Measurements from ENCODE around the gene ERLEC1. TPM values are rescaled to one million over a fixed set of nuclear protein-coding genes. Genes with fewer than 3 reads are reported as not detected.
A peak's percentile ranks its signal among the peaks of the same experiment; 100 is the strongest.
"Not testable (repeated sequence)": the region's sequence is repeated elsewhere in the genome, so short reads cannot be mapped to it uniquely, and the experiment has no call there.

ERLEC1 gene
- total and polyA plus RNA-seq, 2 donors: 32.8 to 34.4 TPM

DNA sequence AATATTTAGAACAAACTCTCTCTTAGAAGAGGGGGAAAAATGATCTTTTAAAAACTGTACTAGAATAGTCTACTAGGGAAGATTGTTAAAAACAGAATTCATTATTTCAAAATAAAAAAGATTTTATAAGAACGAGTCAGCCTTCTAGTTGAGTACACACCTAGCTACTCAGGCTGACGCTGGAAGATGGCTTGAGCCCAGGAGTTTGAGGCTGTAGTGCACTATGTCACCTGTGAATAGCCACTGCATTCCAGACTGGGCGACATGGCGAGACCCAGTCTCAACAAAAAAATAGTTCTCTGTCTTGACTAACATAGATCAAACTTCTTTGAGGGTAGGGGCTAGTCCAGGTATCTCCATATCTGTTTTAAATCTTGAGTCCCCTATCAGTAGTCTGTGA is 33.9 kb downstream of the ERLEC1 start:
- Histone ChIP-seq H3K4me1 (ENCODE audit: control insufficient read depth in 2 of 2, insufficient read depth in 2 of 2, low read length in 2 of 2) (no peaks in the 10 kb centered on the region), H3K27ac (ENCODE audit: low read depth in 1 of 2, low read length in 1 of 2) (no peak overlapping the region), H3K36me3 (ENCODE audit: control insufficient read depth in 2 of 2, insufficient read depth in 2 of 2, low read length in 1 of 2) (peaks cover 11 to 24% of the 10 kb centered on the region in 2 donors), H3K27me3 (ENCODE audit: control insufficient read depth in 2 of 2, insufficient read depth in 1 of 2, low read length in 1 of 2) (no peaks in the 10 kb centered on the region), H3K9me3 (ENCODE audit: control insufficient read depth in 2 of 2, insufficient read depth in 1 of 2, low read length in 1 of 2) (no peaks in the 10 kb centered on the region), H3K4me3 (ENCODE audit: low read length in 2 of 2) (no peak overlapping the region)
- DNase-seq (ENCODE audit: low read depth in 6 of 9, low spot score in 9 of 9): no peak
- WGBS: 99% methylated on average over 4 of the region's 4 CpGs

DNA sequence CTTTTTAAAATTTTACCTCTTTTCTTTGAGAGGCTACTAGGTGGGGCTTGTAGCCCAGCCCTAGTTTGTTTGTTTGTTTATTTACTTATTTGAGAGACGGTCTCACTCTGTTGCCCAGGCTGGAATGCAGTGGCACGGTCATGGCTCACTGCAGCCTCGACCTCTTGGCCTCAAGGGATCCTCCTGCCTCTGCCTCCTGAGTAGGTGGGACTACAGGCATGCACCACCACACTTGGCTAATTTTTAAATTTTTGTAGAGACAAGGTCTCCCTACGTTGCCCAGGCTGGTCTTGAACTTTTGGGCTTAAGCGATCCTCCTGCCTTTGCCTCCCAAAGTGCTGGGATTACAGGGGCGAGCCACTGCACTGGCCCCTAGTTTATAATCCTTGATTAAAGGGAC is 35.0 kb downstream of the ERLEC1 start:
- Histone ChIP-seq H3K27me3 (ENCODE audit: control insufficient read depth in 2 of 2, insufficient read depth in 1 of 2, low read length in 1 of 2) (no peaks in the 10 kb centered on the region), H3K4me1 (ENCODE audit: control insufficient read depth in 2 of 2, insufficient read depth in 2 of 2, low read length in 2 of 2) (no peaks in the 10 kb centered on the region), H3K9me3 (ENCODE audit: control insufficient read depth in 2 of 2, insufficient read depth in 1 of 2, low read length in 1 of 2) (no peaks in the 10 kb centered on the region), H3K27ac (ENCODE audit: low read depth in 1 of 2, low read length in 1 of 2) (no peak overlapping the region), H3K36me3 (ENCODE audit: control insufficient read depth in 2 of 2, insufficient read depth in 2 of 2, low read length in 1 of 2) (peaks cover 8 to 20% of the 10 kb centered on the region in 2 donors), H3K4me3 (ENCODE audit: low read length in 2 of 2) (no peak overlapping the region)
- no peak for DNase-seq (ENCODE audit: low read depth in 6 of 9, low spot score in 9 of 9)
- WGBS: 91% methylated on average over 6 of the region's 6 CpGs

- WGBS: 95% methylated on average over 9 of the region's 9 CpGs
- H3K4me3 ChIP-seq (ENCODE audit: low read length in 2 of 2); H3K27ac ChIP-seq (ENCODE audit: low read depth in 1 of 2, low read length in 1 of 2); H3K4me1 ChIP-seq (ENCODE audit: control insufficient read depth in 2 of 2, insufficient read depth in 2 of 2, low read length in 2 of 2); H3K9me3 ChIP-seq (ENCODE audit: control insufficient read depth in 2 of 2, insufficient read depth in 1 of 2, low read length in 1 of 2); H3K27me3 ChIP-seq (ENCODE audit: control insufficient read depth in 2 of 2, insufficient read depth in 1 of 2, low read length in 1 of 2): not testable (repeated sequence)
- H3K36me3 ChIP-seq (ENCODE audit: control insufficient read depth in 2 of 2, insufficient read depth in 2 of 2, low read length in 1 of 2): peaks cover 8 to 11% of the 10 kb centered on the region in 2 donors
- peak in 3 of 9 donors; percentile 3 to 16 (median 10) for DNase-seq (ENCODE audit: low read depth in 6 of 9, low spot score in 9 of 9)
These were observed 36.8 kb downstream of the ERLEC1 start for GRCh38 chr2:53823639-53824038.

- 94% methylated on average over 1 of the region's 1 CpG for WGBS
- Histone ChIP-seq H3K9me3 (ENCODE audit: control insufficient read depth in 2 of 2, insufficient read depth in 1 of 2, low read length in 1 of 2) (no peaks in the 10 kb centered on the region), H3K4me3 (ENCODE audit: low read length in 2 of 2) (no peak overlapping the region), H3K27ac (ENCODE audit: low read depth in 1 of 2, low read length in 1 of 2) (no peak overlapping the region), H3K4me1 (ENCODE audit: control insufficient read depth in 2 of 2, insufficient read depth in 2 of 2, low read length in 2 of 2) (no peaks in the 10 kb centered on the region), H3K27me3 (ENCODE audit: control insufficient read depth in 2 of 2, insufficient read depth in 1 of 2, low read length in 1 of 2) (no peaks in the 10 kb centered on the region), H3K36me3 (ENCODE audit: control insufficient read depth in 2 of 2, insufficient read depth in 2 of 2, low read length in 1 of 2) (peaks cover 0 to under 1% of the 10 kb centered on the region in 2 donors)
- DNase-seq (ENCODE audit: low read depth in 6 of 9, low spot score in 9 of 9): no peak
These were observed 39.2 kb downstream of the ERLEC1 start for GRCh38 chr2:53826030-53826410.

DNA sequence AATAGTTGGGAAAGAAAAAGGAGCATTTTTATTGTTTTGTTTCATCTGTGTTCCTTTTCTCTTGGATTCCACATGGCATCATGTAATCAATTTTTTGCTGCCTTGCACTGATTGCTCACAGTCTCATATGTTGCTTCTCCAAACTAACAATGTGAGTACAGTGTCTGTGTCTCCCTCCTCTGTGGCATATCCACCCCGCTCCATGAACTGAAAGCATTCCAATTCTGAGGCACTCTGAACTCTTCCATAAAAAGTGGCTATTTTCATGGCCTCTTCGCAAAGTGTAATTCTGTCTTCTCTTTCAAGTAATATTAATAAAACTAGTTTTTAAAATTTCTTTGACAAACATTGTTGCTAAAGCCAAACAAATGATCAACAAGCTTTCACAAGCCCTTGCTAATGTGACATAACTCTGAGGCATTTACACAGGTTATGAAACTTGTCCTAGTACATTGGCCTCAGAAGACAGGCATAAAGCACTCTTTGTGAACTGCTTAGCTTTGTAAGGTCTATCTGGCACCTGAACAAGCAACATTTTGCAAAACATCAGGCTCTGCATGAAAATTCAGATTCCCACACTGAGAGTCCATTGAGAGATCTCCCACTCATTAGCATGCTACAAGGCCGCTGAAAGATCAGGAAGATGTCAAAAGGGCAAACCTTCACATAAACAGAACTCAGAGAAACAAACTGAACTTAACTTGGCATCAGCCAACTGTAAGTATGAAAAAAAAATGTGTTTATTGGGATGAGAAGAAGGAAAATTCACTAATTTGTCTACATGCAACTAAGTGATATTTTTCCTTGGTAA is 39.9 kb downstream of the ERLEC1 start:
- no peaks in the 10 kb centered on the region for H3K36me3 ChIP-seq (ENCODE audit: control insufficient read depth in 2 of 2, insufficient read depth in 2 of 2, low read length in 1 of 2)
- 86% methylated on average over 3 of the region's 3 CpGs for WGBS
- no peaks in the 10 kb centered on the region for H3K27me3 ChIP-seq (ENCODE audit: control insufficient read depth in 2 of 2, insufficient read depth in 1 of 2, low read length in 1 of 2)
- no peaks in the 10 kb centered on the region for H3K4me1 ChIP-seq (ENCODE audit: control insufficient read depth in 2 of 2, insufficient read depth in 2 of 2, low read length in 2 of 2)
- H3K9me3 ChIP-seq (ENCODE audit: control insufficient read depth in 2 of 2, insufficient read depth in 1 of 2, low read length in 1 of 2): no peaks in the 10 kb centered on the region
- no peak for DNase-seq (ENCODE audit: low read depth in 6 of 9, low spot score in 9 of 9)
- H3K4me3 ChIP-seq (ENCODE audit: low read length in 2 of 2): no peak overlapping the region
- H3K27ac ChIP-seq (ENCODE audit: low read depth in 1 of 2, low read length in 1 of 2): no peak overlapping the region

DNA sequence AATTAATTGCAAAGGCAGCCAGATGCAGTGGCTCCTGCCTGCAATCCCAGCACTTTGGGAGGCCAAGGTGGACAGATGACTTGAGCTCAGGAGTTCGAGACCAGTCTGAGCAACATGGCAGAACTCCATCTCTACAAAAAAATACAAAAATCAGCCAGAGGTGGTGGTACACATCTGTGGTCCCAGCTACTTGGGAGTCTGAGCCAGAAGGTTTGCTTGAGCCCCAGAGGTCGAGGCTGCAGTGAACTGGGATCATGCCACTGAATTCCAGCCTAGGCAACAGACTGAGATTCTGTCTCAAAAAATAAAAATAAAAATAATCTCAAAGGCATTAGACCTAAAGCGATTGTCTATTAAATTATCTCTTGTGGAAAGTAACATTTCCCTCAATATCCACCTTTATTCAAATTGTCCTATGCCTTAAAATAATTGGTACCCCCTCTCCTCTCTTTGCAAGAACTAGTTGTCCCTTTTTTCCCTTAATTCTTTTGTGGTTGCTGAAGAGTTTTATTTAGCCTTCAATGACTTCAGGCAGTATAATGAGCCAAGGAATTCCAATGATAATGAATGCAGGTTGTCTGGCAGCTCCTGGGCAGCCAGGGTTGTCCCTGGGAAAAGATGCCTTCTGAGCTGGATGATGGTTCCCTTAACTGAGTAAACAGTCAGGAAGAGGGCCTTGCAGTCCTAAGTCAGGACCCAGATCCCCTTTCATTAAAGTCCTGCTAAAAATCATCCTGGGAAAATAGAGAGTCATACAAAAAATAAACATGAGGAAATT is 40.7 kb downstream of the ERLEC1 start:
- Histone ChIP-seq H3K4me1 (ENCODE audit: control insufficient read depth in 2 of 2, insufficient read depth in 2 of 2, low read length in 2 of 2) (no peaks in the 10 kb centered on the region), H3K9me3 (ENCODE audit: control insufficient read depth in 2 of 2, insufficient read depth in 1 of 2, low read length in 1 of 2) (no peaks in the 10 kb centered on the region), H3K4me3 (ENCODE audit: low read length in 2 of 2) (no peak overlapping the region), H3K27ac (ENCODE audit: low read depth in 1 of 2, low read length in 1 of 2) (no peak overlapping the region), H3K36me3 (ENCODE audit: control insufficient read depth in 2 of 2, insufficient read depth in 2 of 2, low read length in 1 of 2) (no peaks in the 10 kb centered on the region), H3K27me3 (ENCODE audit: control insufficient read depth in 2 of 2, insufficient read depth in 1 of 2, low read length in 1 of 2) (no peaks in the 10 kb centered on the region)
- 96% methylated on average over 3 of the region's 3 CpGs for WGBS
- no peak for DNase-seq (ENCODE audit: low read depth in 6 of 9, low spot score in 9 of 9)

GRCh38 chr2:53828331-53828730 is 41.5 kb downstream of the ERLEC1 start:
- no peak for DNase-seq (ENCODE audit: low read depth in 6 of 9, low spot score in 9 of 9)
- Histone ChIP-seq H3K4me1 (ENCODE audit: control insufficient read depth in 2 of 2, insufficient read depth in 2 of 2, low read length in 2 of 2) (no peaks in the 10 kb centered on the region), H3K27ac (ENCODE audit: low read depth in 1 of 2, low read length in 1 of 2) (no peak overlapping the region), H3K36me3 (ENCODE audit: control insufficient read depth in 2 of 2, insufficient read depth in 2 of 2, low read length in 1 of 2) (no peaks in the 10 kb centered on the region), H3K27me3 (ENCODE audit: control insufficient read depth in 2 of 2, insufficient read depth in 1 of 2, low read length in 1 of 2) (no peaks in the 10 kb centered on the region), H3K4me3 (ENCODE audit: low read length in 2 of 2) (no peak overlapping the region), H3K9me3 (ENCODE audit: control insufficient read depth in 2 of 2, insufficient read depth in 1 of 2, low read length in 1 of 2) (no peaks in the 10 kb centered on the region)
- 98% methylated on average over 4 of the region's 4 CpGs for WGBS

DNA sequence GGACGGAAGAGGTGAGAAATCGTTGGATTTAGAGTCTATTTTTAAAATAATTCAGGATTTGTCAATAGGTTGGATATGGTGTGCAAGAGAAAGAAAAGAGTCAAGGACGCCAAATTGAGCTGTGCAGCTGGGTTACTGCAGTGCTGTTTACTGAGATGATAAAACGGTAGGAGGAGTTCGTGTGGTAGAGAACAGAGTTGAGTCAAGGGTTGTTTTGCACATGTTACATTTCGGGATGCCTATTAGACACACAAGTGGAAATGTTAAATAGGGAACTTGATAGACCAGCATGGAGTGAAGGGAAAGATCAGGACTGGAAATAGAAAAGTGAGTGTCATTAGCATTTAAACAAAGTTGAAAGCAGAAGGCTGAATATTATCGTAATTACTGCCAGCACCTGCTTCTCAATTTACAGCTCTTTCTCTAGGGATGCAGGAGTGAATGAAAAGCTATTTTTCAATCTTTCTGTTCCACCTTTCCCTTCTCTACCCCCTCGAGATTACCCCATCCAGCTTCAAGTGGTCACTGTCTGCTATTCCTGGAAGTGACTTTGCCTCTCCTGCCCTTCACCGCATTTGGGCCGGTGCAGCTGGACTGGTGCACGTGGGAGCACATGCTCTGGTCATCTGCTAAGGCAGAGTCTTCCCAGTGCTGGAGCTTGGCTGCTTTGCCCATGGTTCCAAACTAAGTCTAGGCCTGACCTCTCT is 42.6 kb downstream of the ERLEC1 start:
- Histone ChIP-seq H3K27ac (ENCODE audit: low read depth in 1 of 2, low read length in 1 of 2) (no peak overlapping the region), H3K9me3 (ENCODE audit: control insufficient read depth in 2 of 2, insufficient read depth in 1 of 2, low read length in 1 of 2) (no peaks in the 10 kb centered on the region), H3K36me3 (ENCODE audit: control insufficient read depth in 2 of 2, insufficient read depth in 2 of 2, low read length in 1 of 2) (no peaks in the 10 kb centered on the region), H3K4me1 (ENCODE audit: control insufficient read depth in 2 of 2, insufficient read depth in 2 of 2, low read length in 2 of 2) (no peaks in the 10 kb centered on the region), H3K27me3 (ENCODE audit: control insufficient read depth in 2 of 2, insufficient read depth in 1 of 2, low read length in 1 of 2) (no peaks in the 10 kb centered on the region), H3K4me3 (ENCODE audit: low read length in 2 of 2) (no peak overlapping the region)
- no peak for DNase-seq (ENCODE audit: low read depth in 6 of 9, low spot score in 9 of 9)
- 93% methylated on average over 11 of the region's 11 CpGs for WGBS

DNA sequence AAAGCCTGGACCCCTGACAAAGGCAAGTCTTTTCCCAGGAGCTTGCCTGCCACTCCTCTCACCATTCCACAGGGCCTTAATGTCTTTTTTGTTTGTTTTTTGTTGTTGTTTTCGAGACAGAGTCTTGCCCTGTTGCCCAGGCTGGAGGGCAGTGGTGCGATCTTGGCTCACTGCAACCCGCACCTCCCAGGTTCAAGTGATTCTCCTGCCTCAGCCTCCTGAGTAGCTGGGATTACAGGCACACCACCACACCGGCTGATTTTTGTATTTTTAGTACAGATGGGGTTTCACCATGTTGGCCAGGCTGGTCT is 43.1 kb downstream of the ERLEC1 start:
- 79% methylated on average over 4 of the region's 4 CpGs for WGBS
- not testable (repeated sequence) for H3K9me3 ChIP-seq (ENCODE audit: control insufficient read depth in 2 of 2, insufficient read depth in 1 of 2, low read length in 1 of 2); H3K36me3 ChIP-seq (ENCODE audit: control insufficient read depth in 2 of 2, insufficient read depth in 2 of 2, low read length in 1 of 2); H3K27me3 ChIP-seq (ENCODE audit: control insufficient read depth in 2 of 2, insufficient read depth in 1 of 2, low read length in 1 of 2); H3K4me3 ChIP-seq (ENCODE audit: low read length in 2 of 2); H3K4me1 ChIP-seq (ENCODE audit: control insufficient read depth in 2 of 2, insufficient read depth in 2 of 2, low read length in 2 of 2); DNase-seq (ENCODE audit: low read depth in 6 of 9, low spot score in 9 of 9); H3K27ac ChIP-seq (ENCODE audit: low read depth in 1 of 2, low read length in 1 of 2)

Measured in thymus (tissue), 11 donors.